Ovary (tissue), 9 donors: Measurements from ENCODE around the gene CNKSR3. TPM values are rescaled to one million over a fixed set of nuclear protein-coding genes. Genes with fewer than 3 reads are reported as not detected.

Experiments
- DNase-seq, 5 donors: peaks; one replicate each; pipeline ENCODE4 v3.0.0-alpha.2; 2019 to 2020
- H3K27ac ChIP-seq, 2 donors: fragments of 200-600 bp; one replicate each; pipeline versions ENCODE4 v1.5.1 to v1.8.0; 2019 to 2022
- H3K27me3 ChIP-seq: fragments of 200-600 bp; one replicate; pipeline ENCODE4 v1.8.0; 2022
- H3K36me3 ChIP-seq: fragments of 200-600 bp; sonication (generic); one replicate; pipeline ENCODE4 v1.5.1; 2019
- H3K4me1 ChIP-seq: one replicate; pipeline ENCODE4 v1.8.1; 2013; ENCODE audit warnings: mild to moderate bottlenecking, moderate library complexity; ENCODE audit not compliant: insufficient read depth
- H3K4me3 ChIP-seq: fragments of 200-600 bp; sonication (generic); one replicate; pipeline ENCODE4 v1.5.1; 2017
- H3K9me3 ChIP-seq, 2 donors: fragments of 200-600 bp in 1 of 2; sonication (generic) in 1 of 2; one replicate each; pipeline versions ENCODE4 v1.5.1 to v1.8.1; 2013 to 2019; ENCODE audit warnings: mild to moderate bottlenecking in 1 of 2, moderate library complexity in 1 of 2
- EP300 ChIP-seq: sonication (generic); formaldehyde crosslinking; IDR thresholded peaks from one replicate; pipeline ENCODE4 v1.6.1; 2017; ENCODE audit warnings: antibody characterized with exemption
- POLR2A ChIP-seq: fragments of 450-650 bp; IDR thresholded peaks from one replicate; pipeline ENCODE4 v1.6.1; 2017; ENCODE audit warnings: antibody characterized with exemption, mild to moderate bottlenecking, moderate library complexity
- WGBS, 3 donors: extraction: QIAGEN DNeasy Blood & Tissue Kit in 1 of 3; methylation state at CpG; one replicate each; pipeline versions ENCODE4 v1.1.5 to v1.1.7; 2013 to 2017; 5-methylcytosine and 5-hydroxymethylcytosine counted together
- intact Hi-C, 4 donors: fragments of 100-400 bp; cut with DNase I; formaldehyde crosslinking; loops; one replicate each; pipeline versions ENCODE4 v1.11.0 to v1.15.1; 2022 to 2023
- polyA plus RNA-seq, 2 donors: library from polyadenylated mRNA; stranded (reverse); fragments of 200-250 nt in 1 of 2; fragments of 350-450 nt in 1 of 2; fragmentation: Illumina TruSeq in 1 of 2; extraction: RNeasy Lipid Tissue Mini Kit (QIAGEN cat#74804) in 1 of 2; gene quantifications; one replicate each; pipeline ENCODE4 v1.2.3, GENCODE V29; 2013 to 2014
- total RNA-seq, 7 donors: library from RNA; depleted of rRNA in 2 of 7; stranded (reverse); fragments of >200 nt in 2 of 7; fragmentation: NEBNext Ultra II Directional in 3 of 7; extraction: Animal tissue kit (Norgen Biotek cat#: 25700) in 3 of 7; gene quantifications; one replicate each; pipeline versions ENCODE4 v1.1.0 to v1.2.4, GENCODE V29; 2016 to 2023
- TF ChIP-seq, protein P1 (sequence below), 3 donors: fragments of 450-650 bp in 2 of 3; fragments of 200-600 bp in 1 of 3; IDR thresholded peaks; one replicate each; pipeline versions ENCODE4 v1.5.1 to v1.8.0; 2016 to 2022; ENCODE audit warnings: antibody characterized with exemption in 3 of 3, mild to moderate bottlenecking in 1 of 3
- donor health status: DM: no; HTN: no; CAD: no; lungs with moderate emphysema.
- donor health status: DM: no; HTN: no; CAD: no.
- donor health status: Bipolar disorder and iron deficiency.
- donor health status: DM: yes; HTN: yes; CAD: no.
- donor health status: DM: no; HTN: no; CAD: no.
- donor health status: DM: yes; HTN: yes; CAD: no.

CNKSR3 gene
- total and polyA plus RNA-seq, 9 donors = 8.6 to 16.7 (median 13.4) TPM

DNA sequence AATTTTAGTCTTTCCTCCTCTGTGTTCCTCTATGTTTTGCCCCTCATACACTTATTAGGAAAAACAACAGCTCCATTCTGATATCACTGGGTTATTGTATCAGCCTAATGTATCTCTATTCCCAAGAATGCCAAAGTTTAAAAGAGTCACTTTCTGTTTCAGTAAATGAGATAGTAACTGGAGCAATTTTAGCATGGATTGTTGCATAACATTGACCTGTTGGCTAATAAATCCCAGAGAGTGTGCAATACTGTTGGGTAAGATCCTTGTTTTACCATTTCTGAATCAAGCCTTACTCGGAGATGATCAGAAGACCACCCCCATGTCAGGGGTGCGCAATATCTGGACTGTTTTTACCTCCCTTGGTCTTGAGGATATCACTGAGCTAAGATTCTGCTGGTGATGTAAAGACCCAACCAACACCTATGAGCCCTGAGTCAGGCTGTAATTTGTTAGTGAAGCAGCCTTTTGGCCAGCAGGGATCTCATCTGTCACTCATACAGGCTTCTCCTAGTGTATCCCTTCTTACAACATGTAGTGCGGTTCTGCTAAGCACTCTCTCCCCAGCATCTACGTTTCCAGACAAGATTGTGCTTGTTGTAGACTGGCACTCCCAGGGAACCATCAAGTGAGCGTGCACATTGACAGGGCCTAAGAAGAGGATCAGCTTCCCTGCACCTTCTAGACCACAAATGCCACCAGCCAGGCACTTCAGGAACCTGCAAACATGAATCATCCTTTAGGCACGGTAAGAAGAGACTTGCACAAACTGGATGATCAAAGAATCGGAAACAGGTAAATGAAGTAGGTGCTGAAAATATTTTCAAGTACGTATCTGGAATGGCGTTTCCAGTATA is 142.4 kb downstream of the CNKSR3 start:
- 80 to 94% (median 92%) methylated on average over 9 of the region's 9 CpGs for WGBS, 3 donors
- H3K27me3 ChIP-seq = no peaks in the 10 kb centered on the region
- H3K27ac ChIP-seq = no peak overlapping the region
- no peak overlapping the region for H3K4me3 ChIP-seq
- DNase-seq = no peak
- H3K9me3 ChIP-seq = no peaks in the 10 kb centered on the region
- intact Hi-C loops = no loop called here
- H3K36me3 ChIP-seq = no peaks in the 10 kb centered on the region
- TF ChIP-seq POLR2A (no peak), EP300 (no peak)
- TF ChIP-seq, protein P1, sequence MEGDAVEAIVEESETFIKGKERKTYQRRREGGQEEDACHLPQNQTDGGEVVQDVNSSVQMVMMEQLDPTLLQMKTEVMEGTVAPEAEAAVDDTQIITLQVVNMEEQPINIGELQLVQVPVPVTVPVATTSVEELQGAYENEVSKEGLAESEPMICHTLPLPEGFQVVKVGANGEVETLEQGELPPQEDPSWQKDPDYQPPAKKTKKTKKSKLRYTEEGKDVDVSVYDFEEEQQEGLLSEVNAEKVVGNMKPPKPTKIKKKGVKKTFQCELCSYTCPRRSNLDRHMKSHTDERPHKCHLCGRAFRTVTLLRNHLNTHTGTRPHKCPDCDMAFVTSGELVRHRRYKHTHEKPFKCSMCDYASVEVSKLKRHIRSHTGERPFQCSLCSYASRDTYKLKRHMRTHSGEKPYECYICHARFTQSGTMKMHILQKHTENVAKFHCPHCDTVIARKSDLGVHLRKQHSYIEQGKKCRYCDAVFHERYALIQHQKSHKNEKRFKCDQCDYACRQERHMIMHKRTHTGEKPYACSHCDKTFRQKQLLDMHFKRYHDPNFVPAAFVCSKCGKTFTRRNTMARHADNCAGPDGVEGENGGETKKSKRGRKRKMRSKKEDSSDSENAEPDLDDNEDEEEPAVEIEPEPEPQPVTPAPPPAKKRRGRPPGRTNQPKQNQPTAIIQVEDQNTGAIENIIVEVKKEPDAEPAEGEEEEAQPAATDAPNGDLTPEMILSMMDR (IDR thresholded peaks at IDR 0.05) = no peak
- no peaks in the 10 kb centered on the region for H3K4me1 ChIP-seq

DNA sequence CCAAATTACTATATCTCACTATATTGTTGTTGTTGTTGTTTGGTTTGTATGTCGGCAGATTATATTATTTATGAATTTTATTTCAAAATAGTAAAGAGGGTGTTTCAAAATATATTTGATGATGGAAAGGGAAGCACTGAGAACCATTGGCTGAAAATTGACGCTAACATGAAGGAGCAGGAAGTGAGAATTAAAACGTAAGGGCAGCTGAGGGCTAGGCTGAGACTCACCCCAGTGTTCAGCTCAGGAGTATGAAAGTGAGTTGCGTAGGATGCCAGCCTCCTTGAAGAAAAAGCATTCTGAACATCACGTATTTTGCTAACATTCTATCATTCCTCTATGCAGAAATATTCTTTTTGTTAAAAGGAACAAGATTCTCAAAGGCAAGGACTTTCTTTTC is 143.1 kb downstream of the CNKSR3 start:
- no peaks in the 10 kb centered on the region for H3K9me3 ChIP-seq
- H3K4me3 ChIP-seq = no peak overlapping the region
- intact Hi-C loops = no loop called here
- DNase-seq = no peak
- no peak for TF ChIP-seq POLR2A
- no peak for TF ChIP-seq EP300
- TF ChIP-seq, protein P1 (IDR thresholded peaks at IDR 0.05) = no peak
- H3K27ac ChIP-seq = no peak overlapping the region
- no peaks in the 10 kb centered on the region for H3K27me3 ChIP-seq
- 90 to 91% (median 91%) methylated on average over 5 of the region's 5 CpGs for WGBS, 3 donors
- no peaks in the 10 kb centered on the region for H3K4me1 ChIP-seq
- no peaks in the 10 kb centered on the region for H3K36me3 ChIP-seq

DNA sequence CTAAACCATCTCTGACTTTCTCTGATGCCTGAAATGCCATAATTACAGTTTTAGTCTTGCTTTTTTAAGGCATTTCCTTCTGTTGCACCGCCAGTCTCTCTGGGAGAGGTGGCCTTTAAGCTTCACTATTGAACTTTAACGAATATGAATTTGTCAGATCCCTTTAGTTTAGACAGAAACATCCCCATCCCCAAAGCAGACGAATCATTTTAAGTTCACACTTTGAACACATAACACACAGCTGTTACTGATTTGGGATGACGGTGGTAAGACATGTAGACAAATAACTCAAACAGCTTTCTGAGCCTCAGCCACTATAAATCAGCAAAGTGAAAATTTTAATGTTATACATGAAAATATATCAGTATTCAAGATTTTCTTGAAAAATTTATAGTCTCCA is 146.7 kb downstream of the CNKSR3 start:
- TF ChIP-seq, protein P1 (IDR thresholded peaks at IDR 0.05) = no peak
- TF ChIP-seq EP300 (no peak), POLR2A (no peak)
- DNase-seq = no peak
- H3K4me1 ChIP-seq = no peaks in the 10 kb centered on the region
- H3K36me3 ChIP-seq = no peaks in the 10 kb centered on the region
- intact Hi-C loops = no loop called here
- no peak overlapping the region for H3K27ac ChIP-seq
- 50 to 56% (median 55%) methylated on average over 4 of the region's 4 CpGs for WGBS, 3 donors
- H3K27me3 ChIP-seq = no peaks in the 10 kb centered on the region
- no peak overlapping the region for H3K4me3 ChIP-seq
- H3K9me3 ChIP-seq = no peaks in the 10 kb centered on the region

DNA sequence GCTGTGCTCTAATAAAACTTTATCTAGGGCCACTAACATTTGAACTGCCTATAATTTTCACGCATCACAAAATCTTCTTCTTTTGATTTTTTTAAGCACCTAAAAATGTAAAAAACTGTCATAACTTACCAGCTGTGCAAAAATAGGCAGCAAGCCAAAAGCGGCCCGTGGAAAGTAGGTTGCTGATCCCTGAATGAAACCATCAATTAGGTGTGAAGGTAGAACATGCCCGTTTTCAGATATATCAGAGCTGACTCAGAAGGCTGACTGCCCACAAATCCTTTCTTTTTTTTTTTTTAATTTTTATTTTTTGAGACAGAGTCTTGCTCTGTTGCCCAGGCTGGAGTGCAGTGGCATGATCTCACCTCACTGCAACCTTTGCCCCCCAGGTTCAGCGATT is 149.0 kb downstream of the CNKSR3 start:
- Histone ChIP-seq H3K27me3 (no peaks in the 10 kb centered on the region), H3K4me1 (peaks cover 2% of the 10 kb centered on the region), H3K9me3 (no peaks in the 10 kb centered on the region), H3K36me3 (no peaks in the 10 kb centered on the region), H3K4me3 (no peak overlapping the region), H3K27ac (no peak overlapping the region)
- intact Hi-C loops = no loop called here
- 69 to 81% (median 79%) methylated on average over 5 of the region's 5 CpGs for WGBS, 3 donors
- TF ChIP-seq, protein P1 (IDR thresholded peaks at IDR 0.05) = no peak
- no peak for TF ChIP-seq POLR2A
- TF ChIP-seq EP300 = no peak
- DNase-seq = no peak
